HFF-Myc (cell line): ENCODE data around the gene ARRDC4.

Source experiments
- DNase-seq: peaks from one replicate; pipeline ENCODE4 v3.0.0-alpha.2; 2011; ENCODE audit warnings: low read depth; ENCODE audit errors: extremely low read depth
- H3K4me3 ChIP-seq: replicated peaks from 2 replicates; pipeline ENCODE4 v1.5.1; 2011; ENCODE audit warnings: low read depth, mild to moderate bottlenecking, control low read depth, low read length
- CTCF ChIP-seq: IDR thresholded peaks from 2 replicates; pipeline ENCODE4 v1.5.1; 2012; ENCODE audit warnings: mild to moderate bottlenecking, low read depth, low read length, control low read depth; ENCODE audit errors: missing control alignments

The ARRDC4 gene

GRCh38 chr15:97953254-97953653 is 7.2 kb upstream of the ARRDC4 start:
- no peak for TF ChIP-seq CTCF
- no peak for DNase-seq
- H3K4me3 ChIP-seq = no peak overlapping the region

GRCh38 chr15:97953748-97954147 is 6.8 kb upstream of the ARRDC4 start:
- H3K4me3 ChIP-seq = no peak overlapping the region
- TF ChIP-seq CTCF = no peak
- DNase-seq = no peak

GRCh38 chr15:97955035-97955434 is 5.5 kb upstream of the ARRDC4 start:
- no peak overlapping the region for H3K4me3 ChIP-seq
- no peak for DNase-seq
- TF ChIP-seq CTCF = no peak

- no peak for DNase-seq
- TF ChIP-seq CTCF = no peak
These were observed 5.0 kb upstream of the ARRDC4 start for GRCh38 chr15:97955529-97955928.

GRCh38 chr15:97959724-97960363 is 659 bp upstream of the ARRDC4 start:
- H3K4me3 ChIP-seq = peak overlapping the region; percentile 83

More at GRCh38 chr15:97955529-97955928, 5.0 kb upstream of the ARRDC4 start:
- no peak overlapping the region for H3K4me3 ChIP-seq

GRCh38 chr15:97961067-97961954 is 808 bp downstream of the ARRDC4 start:
- DNase-seq = no peak
- TF ChIP-seq CTCF = no peak
- peak overlapping the region; percentile 83 for H3K4me3 ChIP-seq

More at GRCh38 chr15:97959724-97960363, 659 bp upstream of the ARRDC4 start:
- no peak for DNase-seq
- no peak for TF ChIP-seq CTCF
